ENCODE measurements around the gene PRDM11.

Gene PRDM11

DNA sequence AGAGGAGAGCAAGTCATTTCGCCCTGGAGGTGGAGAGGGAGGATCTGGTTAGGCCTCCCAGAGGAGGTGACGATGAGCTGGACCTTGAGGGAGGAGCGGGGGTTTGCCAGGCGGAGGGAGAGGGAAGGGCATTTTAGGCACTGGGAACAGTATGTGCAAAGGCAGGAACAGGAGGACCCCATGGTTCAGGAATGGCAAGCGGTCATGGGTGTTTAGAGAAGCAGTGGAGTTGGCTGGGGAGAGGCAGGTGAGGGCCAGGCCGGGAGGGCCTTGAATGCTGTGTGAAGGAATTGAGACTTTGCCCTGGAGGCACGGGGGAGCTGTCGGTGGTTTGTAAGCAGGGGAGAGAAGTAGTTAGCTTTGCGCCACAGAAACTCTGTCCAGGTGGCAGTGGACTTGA lies 10.3 kb downstream of the PRDM11 start:
- Histone ChIP-seq H3K27ac (peak overlapping the region in 1 of 2 donors; percentile 79), H3K4me3 (no peak overlapping the region), H3K36me3 (no peaks in the 10 kb centered on the region), H3K27me3 (no peaks in the 10 kb centered on the region), H3K4me1 (peaks cover 5 to 80% (median 56%) of the 10 kb centered on the region in 4 donors), H3K9me3 (no peaks in the 10 kb centered on the region)
- DNase-seq, result peak in 1 of 2 donors; percentile 58
- intact Hi-C loops (cut with DNase I; ENCODE audit: low total_unique reads), result no loop called here
- TF ChIP-seq, protein P1, sequence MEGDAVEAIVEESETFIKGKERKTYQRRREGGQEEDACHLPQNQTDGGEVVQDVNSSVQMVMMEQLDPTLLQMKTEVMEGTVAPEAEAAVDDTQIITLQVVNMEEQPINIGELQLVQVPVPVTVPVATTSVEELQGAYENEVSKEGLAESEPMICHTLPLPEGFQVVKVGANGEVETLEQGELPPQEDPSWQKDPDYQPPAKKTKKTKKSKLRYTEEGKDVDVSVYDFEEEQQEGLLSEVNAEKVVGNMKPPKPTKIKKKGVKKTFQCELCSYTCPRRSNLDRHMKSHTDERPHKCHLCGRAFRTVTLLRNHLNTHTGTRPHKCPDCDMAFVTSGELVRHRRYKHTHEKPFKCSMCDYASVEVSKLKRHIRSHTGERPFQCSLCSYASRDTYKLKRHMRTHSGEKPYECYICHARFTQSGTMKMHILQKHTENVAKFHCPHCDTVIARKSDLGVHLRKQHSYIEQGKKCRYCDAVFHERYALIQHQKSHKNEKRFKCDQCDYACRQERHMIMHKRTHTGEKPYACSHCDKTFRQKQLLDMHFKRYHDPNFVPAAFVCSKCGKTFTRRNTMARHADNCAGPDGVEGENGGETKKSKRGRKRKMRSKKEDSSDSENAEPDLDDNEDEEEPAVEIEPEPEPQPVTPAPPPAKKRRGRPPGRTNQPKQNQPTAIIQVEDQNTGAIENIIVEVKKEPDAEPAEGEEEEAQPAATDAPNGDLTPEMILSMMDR (IDR thresholded peaks at IDR 0.05), result no peak

DNA sequence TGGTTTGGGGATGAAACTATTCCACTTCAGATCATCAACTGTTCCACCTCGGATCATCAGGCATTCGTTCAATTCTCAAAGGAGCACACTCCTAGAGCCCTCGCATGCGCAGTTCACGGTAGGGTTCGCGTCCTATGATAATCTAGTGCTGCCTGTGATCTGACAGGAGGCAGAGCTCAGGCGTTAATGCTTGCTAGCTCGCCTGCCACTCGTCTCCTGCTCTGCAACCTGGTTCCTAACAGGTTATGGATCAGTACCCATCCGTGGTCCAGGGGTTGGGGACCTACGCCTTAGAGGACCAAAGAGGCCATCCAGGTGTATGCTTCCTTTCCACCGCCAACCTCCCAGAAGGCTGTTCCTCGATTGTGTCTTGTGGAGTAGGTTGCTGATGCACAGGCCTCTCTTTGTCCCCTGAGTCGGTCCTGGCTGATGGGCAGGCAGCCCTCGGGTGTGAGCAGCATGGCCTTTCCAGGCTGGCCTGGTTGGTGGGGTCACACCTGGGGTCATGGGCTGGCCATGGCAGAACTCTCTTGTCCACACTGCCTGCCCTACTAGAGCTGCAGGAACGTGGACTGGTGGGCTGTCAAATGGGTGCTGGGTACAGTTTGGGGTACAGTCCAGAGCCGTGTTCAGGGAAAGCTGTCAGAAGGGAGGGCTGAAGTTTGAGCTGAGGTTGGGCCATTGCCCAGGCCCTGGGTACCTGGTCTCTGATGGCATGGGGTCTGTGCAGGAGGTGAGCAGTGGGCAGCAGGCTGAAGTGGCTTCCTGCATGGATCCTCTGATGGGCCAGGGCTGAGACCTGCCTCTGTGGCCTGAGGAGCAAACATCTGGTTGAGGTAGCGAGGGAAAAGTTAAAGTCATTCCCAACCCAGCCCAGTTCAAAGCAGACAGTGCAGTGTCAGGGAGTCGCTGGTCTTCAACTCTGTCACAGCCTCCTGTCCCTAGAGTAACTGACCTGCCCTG lies 11.1 kb downstream of the PRDM11 start:
- H3K9me3 ChIP-seq, result no peaks in the 10 kb centered on the region
- H3K27ac ChIP-seq, result peak overlapping the region; percentile 74 to 79
- H3K36me3 ChIP-seq, result no peaks in the 10 kb centered on the region
- DNase-seq, result peak in 1 of 2 donors; percentile 55
- H3K4me1 ChIP-seq, result peaks cover 5 to 88% (median 64%) of the 10 kb centered on the region in 4 donors
- no peak overlapping the region for H3K4me3 ChIP-seq
- TF ChIP-seq, protein P1 (IDR thresholded peaks at IDR 0.05), result no peak
- intact Hi-C loops (cut with DNase I; ENCODE audit: low total_unique reads), result no loop called here
- H3K27me3 ChIP-seq, result no peaks in the 10 kb centered on the region

DNA sequence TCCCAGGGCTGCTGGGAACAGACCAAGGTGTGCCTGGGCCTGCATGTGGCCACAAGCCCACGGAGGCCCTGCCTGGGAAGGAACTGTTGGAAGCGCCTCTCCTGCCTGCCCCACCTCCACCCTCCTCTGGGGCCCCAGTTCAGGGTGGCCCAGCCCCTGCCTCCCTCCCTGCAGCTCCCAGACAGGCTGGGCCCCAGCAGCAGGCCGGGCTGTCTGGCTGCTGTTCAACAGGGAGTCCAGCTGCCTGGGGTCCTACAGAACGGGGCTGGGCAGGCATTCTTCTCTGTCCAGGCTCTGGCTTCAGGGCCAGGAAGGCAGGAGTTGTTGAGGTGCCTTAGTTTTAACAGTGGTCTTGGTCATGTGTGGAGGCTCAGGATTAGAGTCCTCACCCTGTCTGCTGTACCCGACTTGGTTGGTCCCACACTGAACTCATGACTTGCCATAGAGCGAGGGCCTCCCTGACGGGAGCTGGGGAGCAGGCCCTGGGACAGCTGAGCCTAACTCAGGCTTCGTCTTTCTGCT lies 11.8 kb downstream of the PRDM11 start:
- H3K27me3 ChIP-seq, result no peaks in the 10 kb centered on the region
- H3K9me3 ChIP-seq, result no peaks in the 10 kb centered on the region
- H3K27ac ChIP-seq, result peak overlapping the region; percentile 74 to 79
- TF ChIP-seq, protein P1 (IDR thresholded peaks at IDR 0.05), result no peak
- H3K36me3 ChIP-seq, result no peaks in the 10 kb centered on the region
- DNase-seq, result peak in 1 of 2 donors; percentile 68
- intact Hi-C loops (cut with DNase I; ENCODE audit: low total_unique reads), result no loop called here
- H3K4me1 ChIP-seq, result peaks cover 5 to 90% (median 71%) of the 10 kb centered on the region in 4 donors
- no peak overlapping the region for H3K4me3 ChIP-seq

DNA sequence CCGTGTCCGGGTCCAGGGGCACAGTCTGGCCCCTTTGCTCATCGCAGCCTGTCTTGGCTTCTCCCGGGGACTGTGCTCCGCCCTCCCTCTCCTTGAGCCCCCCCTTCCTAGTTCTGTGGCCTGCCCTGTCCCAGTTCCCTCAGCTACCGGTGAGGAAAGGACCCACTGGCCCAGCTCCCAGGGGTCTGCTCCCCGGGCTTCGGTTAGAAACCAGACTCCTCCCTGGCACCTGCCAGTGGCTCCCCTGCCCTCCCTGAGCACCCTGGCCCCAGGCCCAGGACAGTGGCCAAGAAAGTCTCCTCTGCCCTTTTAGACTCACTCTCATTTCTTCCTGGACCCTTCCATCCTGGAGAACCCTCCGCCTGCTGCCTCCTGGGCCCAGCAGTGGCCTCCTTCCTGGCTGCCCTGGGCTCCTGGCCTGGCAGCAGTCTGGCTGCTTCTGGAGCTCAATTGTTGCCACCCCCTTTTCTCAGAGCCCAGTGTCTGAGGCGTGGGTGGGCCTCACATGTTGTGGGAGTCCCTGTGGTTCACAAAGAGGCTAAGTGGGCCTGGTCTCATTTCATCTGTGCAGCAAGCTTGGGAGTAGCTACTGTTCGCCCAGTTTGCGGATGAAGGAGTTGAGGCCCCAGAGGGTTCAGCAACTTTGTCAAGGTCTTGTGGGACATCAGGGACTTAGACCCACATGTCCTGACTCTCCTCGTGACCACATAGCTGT lies 12.6 kb downstream of the PRDM11 start:
- H3K9me3 ChIP-seq, result no peaks in the 10 kb centered on the region
- H3K36me3 ChIP-seq, result no peaks in the 10 kb centered on the region
- H3K4me1 ChIP-seq, result peaks cover 5 to 90% (median 76%) of the 10 kb centered on the region in 4 donors
- H3K4me3 ChIP-seq, result no peak overlapping the region
- intact Hi-C loops (cut with DNase I; ENCODE audit: low total_unique reads), result no loop called here
- peak in 1 of 2 donors; percentile 67 for DNase-seq
- TF ChIP-seq, protein P1 (IDR thresholded peaks at IDR 0.05), result no peak
- H3K27ac ChIP-seq, result peak overlapping the region; percentile 74 to 79
- H3K27me3 ChIP-seq, result no peaks in the 10 kb centered on the region

DNA sequence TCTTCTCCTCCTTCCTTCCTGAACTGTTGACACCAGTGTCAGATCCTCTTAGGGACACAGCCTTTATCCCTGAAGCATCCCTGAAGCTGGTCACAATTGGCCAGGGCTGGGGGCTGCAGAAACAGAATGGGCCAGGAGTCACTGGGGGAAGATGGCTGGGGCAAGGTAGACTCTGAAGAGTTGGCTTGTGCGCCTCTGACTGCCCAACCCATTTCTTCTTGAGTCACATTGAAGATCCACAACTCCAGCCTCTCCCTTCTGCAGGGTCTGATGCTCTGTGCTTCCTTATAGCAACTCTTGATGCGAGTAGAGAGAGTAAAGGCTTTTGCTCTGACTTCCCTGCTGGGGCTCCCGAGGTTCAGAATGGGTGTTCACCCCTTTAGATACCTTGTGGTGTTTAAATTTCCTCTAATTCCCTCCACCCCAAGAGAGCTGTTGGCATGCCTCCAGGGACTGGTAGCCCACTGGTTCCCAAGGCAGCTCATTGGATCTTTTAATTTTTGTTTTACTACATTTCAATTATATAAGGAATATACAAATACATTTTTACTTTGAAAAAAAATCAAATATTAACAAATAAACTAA lies 13.4 kb downstream of the PRDM11 start:
- Histone ChIP-seq H3K27ac (peak overlapping the region; percentile 74 to 79), H3K27me3 (no peaks in the 10 kb centered on the region), H3K4me3 (no peak overlapping the region), H3K4me1 (peaks cover 5 to 90% (median 76%) of the 10 kb centered on the region in 4 donors), H3K36me3 (no peaks in the 10 kb centered on the region), H3K9me3 (no peaks in the 10 kb centered on the region)
- peak in 1 of 2 donors; percentile 52 for DNase-seq
- TF ChIP-seq, protein P1 (IDR thresholded peaks at IDR 0.05), result no peak
- intact Hi-C loops (cut with DNase I; ENCODE audit: low total_unique reads), result no loop called here
